HUDEP-2 (cell line): ENCODE results near the gene SRSF9.
"Not testable (repeated sequence)": the region's sequence is repeated elsewhere in the genome, so short reads cannot be mapped to it uniquely, and the experiment has no call there.

ENCODE experiments used
- DNase-seq, 76 experiments: peaks; one replicate each; lab custom pipeline; 2025; ENCODE audit not compliant: unreplicated experiment in 76 of 76; lab: John Stamatoyannopoulos, UW

SRSF9 gene

DNA sequence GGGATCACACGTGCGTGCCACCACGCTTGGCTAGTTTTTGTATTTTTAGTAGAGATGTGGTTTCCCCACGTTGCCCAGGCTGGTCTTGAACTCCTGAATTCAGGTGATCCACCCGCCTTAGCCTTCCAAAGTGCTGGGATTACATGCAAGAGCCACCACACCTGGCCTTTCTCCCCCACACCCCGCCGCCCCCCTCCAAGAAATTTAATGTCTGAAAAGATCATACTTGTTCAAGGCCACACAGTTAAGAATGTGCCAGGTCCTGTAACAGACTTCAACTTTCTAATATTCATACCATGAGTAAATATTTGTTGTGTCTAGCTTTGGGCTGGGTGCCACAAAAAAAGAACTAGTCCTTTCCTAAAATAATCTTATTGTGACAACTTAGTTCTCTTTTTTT, 14.2 kb downstream of the SRSF9 start:
- DNase-seq = no peak

- DNase-seq = peak in 13 of 76 experiments; percentile 8 to 36 (median 20)
Observed at GRCh38 chr12:120453977-120454376, 15.6 kb downstream of the SRSF9 start.

DNA sequence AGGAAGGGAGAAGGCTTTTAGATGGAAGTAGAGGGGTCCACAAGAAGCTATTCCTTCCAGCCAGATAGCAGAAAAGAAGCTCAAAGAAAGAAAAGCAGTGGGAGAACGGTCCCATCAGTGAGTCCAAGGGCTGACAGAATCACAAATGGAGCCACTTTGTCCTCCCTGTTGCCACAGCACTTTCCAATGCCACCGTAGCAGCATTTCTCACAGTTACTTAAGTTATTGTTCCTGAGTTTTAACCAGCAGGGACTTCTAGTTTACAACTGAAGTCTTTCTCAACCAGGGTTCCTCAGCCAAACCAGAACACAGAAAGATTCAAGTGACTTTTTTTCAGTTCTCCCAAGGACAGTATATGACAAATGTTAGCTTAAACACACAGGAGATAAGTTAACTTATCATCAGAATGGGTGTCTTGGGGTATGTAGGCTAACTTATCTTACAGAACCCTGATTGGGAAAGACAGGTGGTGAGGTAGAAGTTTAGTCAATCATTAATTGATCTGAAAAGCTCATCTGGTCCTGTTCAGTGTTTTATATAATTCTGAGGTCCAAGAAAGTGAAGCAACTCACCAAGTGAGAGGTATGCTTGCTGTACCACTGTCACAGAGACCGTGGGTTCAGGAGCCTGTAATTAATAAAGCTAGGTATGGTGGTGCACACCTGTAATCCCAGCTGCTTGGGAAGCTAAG, 16.3 kb downstream of the SRSF9 start:
- DNase-seq = no peak

GRCh38 chr12:120452524-120452923, 17.0 kb downstream of the SRSF9 start:
- DNase-seq = peak in 15 of 76 experiments; percentile 3 to 32 (median 14)

GRCh38 chr12:120447992-120448391, 21.6 kb downstream of the SRSF9 start:
- no peak for DNase-seq

GRCh38 chr12:120446844-120447178, 22.7 kb downstream of the SRSF9 start:
- not testable (repeated sequence) for DNase-seq

GRCh38 chr12:120445911-120446843, 23.4 kb downstream of the SRSF9 start, which contains the start of the genes GATC and TRIAP1:
TSS of gene GATC (plus strand) at chr12:120446444. CDS start at chr12:120446481, 37 bp downstream.
TSS of gene TRIAP1 (minus strand) at chr12:120446384. CDS start at chr12:120446372, 12 bp downstream.
- DNase-seq = peak in 73 of 76 experiments; percentile 19 to 86 (median 64)

- no peak for DNase-seq
Observed at GRCh38 chr12:120444676-120445075, 24.9 kb downstream of the SRSF9 start.

DNA sequence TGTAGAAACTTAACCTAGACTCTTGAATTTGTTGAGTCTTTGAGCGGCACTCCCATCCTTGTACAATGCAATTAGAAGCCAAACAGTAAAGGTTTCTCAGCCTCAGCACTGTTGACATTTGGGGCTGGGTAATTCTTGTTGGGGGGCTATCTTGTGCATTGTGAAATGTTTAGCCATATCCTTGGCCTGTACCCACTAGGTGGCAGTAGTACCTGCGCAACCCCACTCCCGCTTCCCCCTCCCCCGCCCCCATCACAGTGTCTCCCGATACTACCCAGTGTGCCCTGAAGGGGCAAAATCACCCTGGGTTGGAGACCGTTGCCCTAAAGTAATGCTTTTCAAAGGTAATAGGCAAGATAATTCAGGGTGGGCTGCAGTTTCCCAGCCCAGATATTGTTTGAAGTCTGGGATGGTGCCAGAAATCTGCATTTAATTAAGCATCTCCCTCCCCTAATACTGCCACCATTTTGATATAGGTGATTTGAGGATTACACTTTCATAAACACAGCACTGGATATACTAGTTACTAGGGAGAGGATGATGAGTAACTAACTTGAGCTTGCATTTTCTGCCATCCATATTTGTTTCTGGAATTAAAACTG, 29.8 kb downstream of the SRSF9 start:
- peak in 67 of 76 experiments; percentile 5 to 79 (median 56) for DNase-seq

DNA sequence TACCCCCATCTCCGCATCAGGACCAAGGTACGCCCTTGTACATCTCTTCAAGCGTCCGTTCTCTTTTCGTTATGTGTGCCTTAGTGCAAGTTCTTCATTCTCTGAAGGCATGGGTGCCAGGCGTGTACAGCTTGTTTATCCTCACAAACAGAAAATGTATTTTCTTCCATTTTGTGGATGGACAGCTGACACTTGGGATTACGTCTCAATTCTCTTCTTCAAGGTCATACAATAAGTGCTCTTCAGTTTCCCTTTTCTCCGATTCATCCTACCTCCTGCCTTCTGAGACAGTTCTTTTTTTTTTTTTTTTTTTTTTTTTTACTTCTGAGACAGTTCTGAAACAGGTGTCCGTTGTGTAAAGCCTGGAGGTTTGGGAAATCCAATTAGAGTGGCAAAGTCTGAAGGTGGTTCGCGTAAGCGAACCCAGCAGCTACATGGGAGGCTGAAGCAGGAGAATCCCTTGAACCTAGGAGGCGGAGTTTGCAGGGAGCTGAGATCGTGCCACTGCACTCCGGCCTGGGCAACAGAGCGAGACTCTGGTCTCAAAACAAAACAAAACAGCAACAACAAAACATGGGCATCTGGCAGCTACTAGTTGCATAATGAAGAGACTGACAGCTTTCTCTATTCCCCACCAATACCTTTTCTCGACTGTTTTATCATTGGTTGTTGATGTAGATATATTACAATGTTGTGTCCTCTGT, 30.9 kb downstream of the SRSF9 start:
- peak in 1 of 76 experiments; percentile 10 for DNase-seq

DNA sequence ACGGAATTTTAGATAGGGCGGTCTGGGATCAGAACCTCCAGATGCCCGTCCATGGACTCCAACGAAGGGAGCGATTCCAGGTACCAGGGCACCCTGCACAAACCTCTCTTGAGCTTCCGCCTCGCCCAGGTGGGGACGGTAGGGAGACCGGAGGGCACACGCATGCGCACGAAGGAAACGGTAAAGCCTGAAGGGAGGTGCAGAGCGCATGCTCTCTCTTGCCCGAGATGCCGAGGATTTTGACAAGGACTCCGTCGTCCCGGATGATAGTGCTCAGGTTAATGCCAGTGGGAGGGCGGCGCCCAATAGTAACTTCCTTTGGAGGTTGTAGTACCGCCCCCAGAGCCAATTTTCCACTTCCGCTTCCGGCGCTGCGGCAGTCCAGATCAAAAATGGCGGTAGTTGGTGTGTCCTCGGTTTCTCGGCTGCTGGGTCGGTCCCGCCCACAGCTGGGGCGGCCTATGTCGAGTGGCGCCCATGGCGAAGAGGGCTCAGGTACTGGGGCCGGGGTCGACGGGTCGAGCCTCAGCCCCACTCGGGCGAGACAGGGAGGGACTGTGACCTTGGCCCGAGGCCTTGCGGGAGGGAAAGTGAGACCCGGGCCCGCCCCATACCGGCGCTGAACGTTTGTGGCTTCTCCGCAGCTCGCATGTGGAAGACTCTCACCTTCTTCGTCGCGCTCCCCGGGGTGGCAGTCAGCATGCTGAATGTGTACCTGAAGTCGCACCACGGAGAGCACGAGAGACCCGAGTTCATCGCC, 31.6 kb downstream of the SRSF9 start, which contains the start of gene COX6A1:
Gene COX6A1, plus strand, starts transcription at position 379 of the 760 bp plus-strand sequence. Its CDS starts 14 bp downstream, at position 393.
- peak; percentile 25 to 98 (median 95) for DNase-seq

- DNase-seq = no peak
Observed at GRCh38 chr12:120432772-120433525, 36.6 kb downstream of the SRSF9 start.

GRCh38 chr12:120429368-120429767, 40.2 kb downstream of the SRSF9 start:
- no peak for DNase-seq

DNA sequence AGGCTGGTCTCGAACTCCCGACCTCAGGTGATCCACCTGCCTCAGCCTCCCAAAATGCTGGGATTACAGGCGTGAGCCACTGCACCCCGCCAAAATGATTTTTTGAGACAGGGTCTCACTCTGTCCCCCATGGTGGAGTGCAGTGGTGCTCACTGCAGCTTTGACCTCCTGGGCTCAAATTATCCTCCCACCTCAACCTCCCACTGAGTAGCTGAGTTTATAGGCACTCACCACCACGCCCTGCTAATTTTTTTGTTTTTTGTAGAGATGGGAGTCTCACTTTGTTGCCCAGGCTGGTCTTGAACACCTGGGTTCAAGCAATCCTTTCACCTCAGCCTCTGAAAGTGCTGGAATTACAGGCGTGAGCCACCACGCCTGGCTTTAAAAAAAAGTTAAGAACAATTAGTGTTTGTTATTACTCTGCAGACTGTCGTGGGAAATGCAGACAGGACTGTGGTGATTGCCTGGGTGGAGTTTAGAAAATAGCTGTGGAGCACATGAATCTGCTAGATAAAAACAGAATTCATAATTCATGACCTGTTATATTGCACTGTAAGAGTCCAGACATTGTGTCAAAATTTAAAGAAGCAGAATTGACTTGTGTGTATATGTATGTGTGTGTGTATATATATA, 40.8 kb downstream of the SRSF9 start:
- no peak for DNase-seq

GRCh38 chr12:120425797-120426196, 43.8 kb downstream of the SRSF9 start:
- no peak for DNase-seq

GRCh38 chr12:120422892-120423456, 46.6 kb downstream of the SRSF9 start:
- DNase-seq = no peak

GRCh38 chr12:120421701-120422100, 47.8 kb downstream of the SRSF9 start:
- no peak for DNase-seq

DNA sequence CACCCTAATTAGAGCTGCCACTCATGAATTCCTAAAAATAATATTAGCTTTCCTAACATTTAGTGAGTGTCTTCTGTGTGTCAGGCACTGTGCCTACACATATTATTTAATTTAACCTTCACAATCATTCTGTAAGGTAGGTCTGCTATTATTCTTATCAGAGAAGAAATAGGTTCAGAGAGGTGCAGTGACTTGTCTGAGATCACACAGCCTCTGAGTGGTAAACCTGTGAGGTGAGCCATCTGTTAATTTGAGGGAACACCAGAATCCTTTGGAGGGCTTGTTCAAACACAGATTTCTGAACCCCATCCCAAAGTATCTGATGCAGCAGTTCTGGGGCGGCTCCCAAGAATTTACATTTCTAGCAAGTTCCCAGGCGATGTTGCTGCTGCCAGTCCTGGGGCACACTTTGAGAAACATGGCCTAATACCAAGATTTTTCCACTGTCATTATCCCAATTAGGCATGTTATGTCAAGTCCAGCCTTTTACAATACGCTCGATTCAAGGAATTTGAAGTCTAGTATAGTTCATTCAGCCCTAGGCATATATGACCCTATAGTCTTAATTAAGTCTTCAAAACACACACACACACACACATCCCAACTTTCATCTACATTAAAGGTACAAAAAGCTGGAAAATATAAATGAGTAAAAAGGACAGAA, 51.5 kb downstream of the SRSF9 start:
- DNase-seq = no peak
